Femur (tissue), 1 donor: ENCODE measurements around the gene SPDYE16.
A peak's percentile ranks its signal among the peaks of the same experiment; 100 is the strongest.
"Not testable (repeated sequence)": the region's sequence is repeated elsewhere in the genome, so short reads cannot be mapped to it uniquely, and the experiment has no call there.

ENCODE experiments used
- DNase-seq: peaks from one replicate; pipeline ENCODE4 v3.0.0-alpha.2; 2017

SPDYE16 gene

GRCh38 chr7:76549025-76549854, 6.1 kb upstream of the SPDYE16 start:
- DNase-seq = peak; percentile 92

- not testable (repeated sequence) for DNase-seq
Measured at GRCh38 chr7:76531643-76532042, 11.5 kb downstream of the SPDYE16 start.

GRCh38 chr7:76526183-76526582, 16.9 kb downstream of the SPDYE16 start:
- not testable (repeated sequence) for DNase-seq

- not testable (repeated sequence) for DNase-seq
Measured at GRCh38 chr7:76516932-76517331, 26.2 kb downstream of the SPDYE16 start.

GRCh38 chr7:76515999-76516443, 27.1 kb downstream of the SPDYE16 start:
- peak; percentile 53 for DNase-seq

- DNase-seq = peak; percentile 13
Measured at GRCh38 chr7:76514926-76515771, 27.9 kb downstream of the SPDYE16 start.

GRCh38 chr7:76513817-76514799, 29.0 kb downstream of the SPDYE16 start:
- peak; percentile 10 for DNase-seq

GRCh38 chr7:76512941-76513816, 29.9 kb downstream of the SPDYE16 start:
- peak; percentile 26 for DNase-seq

- peak; percentile 3 for DNase-seq
Measured at GRCh38 chr7:76511911-76512885, 30.9 kb downstream of the SPDYE16 start.

GRCh38 chr7:76511200-76511910, 31.7 kb downstream of the SPDYE16 start:
- peak; percentile 6 for DNase-seq

GRCh38 chr7:76509931-76510877, 32.9 kb downstream of the SPDYE16 start, which contains the start of gene UPK3B:
TSS of gene UPK3B (plus strand) at chr7:76510552. CDS start at chr7:76510653, 101 bp downstream.
- DNase-seq = peak; percentile 19

- DNase-seq = peak; percentile 18
Measured at GRCh38 chr7:76507723-76508406, 35.2 kb downstream of the SPDYE16 start.

GRCh38 chr7:76506643-76507042, 36.5 kb downstream of the SPDYE16 start:
- DNase-seq = not testable (repeated sequence)

GRCh38 chr7:76506081-76506440, 37.0 kb downstream of the SPDYE16 start:
- DNase-seq = no peak

GRCh38 chr7:76505168-76506080, 37.7 kb downstream of the SPDYE16 start:
- DNase-seq = peak; percentile 23
